Mesodermal cell (in vitro differentiated cells): ENCODE results near the gene DEXI.
"Not testable (repeated sequence)": the region's sequence is repeated elsewhere in the genome, so short reads cannot be mapped to it uniquely, and the experiment has no call there.

Source experiments
- H3K27ac ChIP-seq: 2 replicates; pipeline ENCODE4 v1.7.0; 2013; ENCODE audit warnings: mild to moderate bottlenecking, low read depth, low read length, moderate library complexity; ENCODE audit not compliant: severe bottlenecking
- H3K36me3 ChIP-seq: 2 replicates; pipeline ENCODE4 v1.7.1; 2013; ENCODE audit warnings: mild to moderate bottlenecking, low read length, moderate library complexity; ENCODE audit not compliant: control insufficient read depth, insufficient read depth
- H3K4me1 ChIP-seq: one replicate; pipeline ENCODE4 v1.7.1; 2013; ENCODE audit warnings: mild to moderate bottlenecking, low read length; ENCODE audit not compliant: insufficient read depth, control insufficient read depth, poor library complexity, severe bottlenecking
- H3K4me3 ChIP-seq: 2 replicates; pipeline ENCODE4 v1.7.0; 2013; ENCODE audit warnings: low read length, control low read depth, mild to moderate bottlenecking; ENCODE audit not compliant: insufficient read depth, poor library complexity, severe bottlenecking; ENCODE audit errors: extremely low read depth
- H3K9me3 ChIP-seq: 2 replicates; pipeline ENCODE4 v1.7.1; 2013; ENCODE audit warnings: mild to moderate bottlenecking, low read length, moderate library complexity; ENCODE audit not compliant: control insufficient read depth
- WGBS, 2 experiments: methylation state at CpG; one replicate each; pipeline ENCODE4 v1.1.5; 2013; ENCODE audit warnings: missing lambda C conversion rate in 2 of 2; ENCODE audit not compliant: insufficient coverage in 2 of 2; 5-methylcytosine and 5-hydroxymethylcytosine counted together

DEXI gene

DNA sequence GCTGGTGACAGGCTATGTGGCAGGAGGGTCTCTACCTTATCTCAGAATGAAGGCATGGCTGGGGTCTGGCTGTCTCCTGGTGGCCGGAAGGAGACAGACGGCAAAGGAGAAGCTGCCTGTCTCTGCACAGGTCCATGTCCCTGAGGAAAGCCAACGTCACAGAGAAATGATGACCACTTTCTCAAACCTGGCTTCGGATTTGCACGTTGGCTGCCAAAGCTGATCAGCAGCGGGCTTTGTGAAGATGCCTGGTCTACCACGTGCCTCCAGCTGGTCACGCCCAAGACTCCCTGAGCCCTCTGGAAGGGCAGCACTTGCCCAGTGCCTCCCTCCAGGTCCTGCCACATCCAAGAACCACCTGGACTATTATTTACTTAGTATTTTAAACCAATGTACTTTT, 8.4 kb downstream of the DEXI start:
- no peak overlapping the region for H3K4me3 ChIP-seq
- H3K36me3 ChIP-seq, result peaks cover 37% of the 10 kb centered on the region
- WGBS, 2 experiments, result 93 to 99% methylated on average over 8 of the region's 8 CpGs
- H3K4me1 ChIP-seq, result peaks cover 3% of the 10 kb centered on the region
- no peaks in the 10 kb centered on the region for H3K9me3 ChIP-seq
- no peak overlapping the region for H3K27ac ChIP-seq

DNA sequence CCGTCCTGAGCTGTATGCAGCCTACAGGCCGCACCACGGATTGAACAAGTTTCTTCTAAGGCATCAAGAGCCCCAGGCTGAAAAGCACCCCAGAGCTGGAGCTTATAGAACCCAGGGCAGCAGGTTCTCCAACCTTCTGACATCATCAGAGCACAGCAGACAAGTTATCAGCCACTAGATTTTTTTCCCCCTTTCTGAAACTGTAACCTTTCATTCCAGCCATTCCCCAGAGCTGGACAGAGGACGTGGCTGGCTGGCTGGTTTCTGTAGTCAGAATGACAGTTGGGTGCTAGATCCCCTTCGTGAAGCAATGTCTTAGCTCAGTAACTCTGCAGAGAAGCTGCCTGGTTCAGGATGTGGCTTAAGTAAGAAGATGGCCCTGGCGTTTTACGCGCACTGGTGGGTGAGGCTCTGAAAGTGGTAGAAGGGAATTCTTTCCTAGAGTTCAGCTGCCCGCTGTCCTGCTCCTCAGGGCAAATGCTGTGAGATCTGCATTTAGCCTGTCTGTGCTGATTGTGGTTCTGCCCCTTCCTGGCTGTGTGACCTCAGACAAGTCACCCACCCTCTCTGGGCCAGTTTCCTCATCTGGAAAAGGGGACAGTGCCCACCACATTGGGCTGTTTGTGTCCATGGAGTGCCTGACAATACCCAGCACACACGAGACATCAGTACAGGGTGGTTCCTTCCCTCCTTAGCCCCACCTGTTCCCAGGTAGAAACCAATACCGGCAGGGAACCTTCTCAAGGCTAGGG, 9.1 kb downstream of the DEXI start:
- no peak overlapping the region for H3K27ac ChIP-seq
- H3K4me1 ChIP-seq, result no peaks in the 10 kb centered on the region
- no peak overlapping the region for H3K4me3 ChIP-seq
- 94 to 95% methylated on average over 9 to 11 of the region's 11 CpGs for WGBS, 2 experiments
- peaks cover 39% of the 10 kb centered on the region for H3K36me3 ChIP-seq
- H3K9me3 ChIP-seq, result no peaks in the 10 kb centered on the region

DNA sequence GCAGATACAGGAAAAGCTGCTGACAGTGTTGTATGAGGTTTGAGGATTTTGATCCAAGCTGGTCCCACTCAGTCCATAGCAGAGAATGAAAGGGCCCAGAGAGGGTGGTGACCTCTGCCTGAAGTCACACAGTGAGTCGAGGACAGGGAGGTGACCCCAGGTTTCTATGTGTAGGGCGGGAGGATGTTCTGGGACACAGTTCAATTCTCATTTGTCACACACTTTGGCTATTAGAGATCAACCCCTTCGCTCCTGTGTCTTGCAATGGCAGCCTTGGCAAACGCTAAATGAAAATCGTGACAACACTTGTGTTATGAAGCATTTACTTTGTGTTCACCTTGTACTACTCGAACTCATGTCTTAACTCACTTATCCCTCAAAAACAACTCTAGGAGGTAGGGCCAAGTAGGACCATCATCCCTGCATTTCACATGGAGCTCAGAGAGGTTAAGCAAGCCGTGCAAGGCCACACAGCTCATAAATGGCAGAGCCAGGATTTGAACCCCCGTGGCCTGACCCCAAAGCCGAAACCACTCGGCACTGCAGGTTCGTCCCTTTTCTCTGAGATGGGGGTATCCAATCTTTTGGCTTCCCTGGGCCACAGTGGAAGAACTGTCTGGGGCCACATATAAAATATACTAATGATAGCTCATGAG, 10.2 kb downstream of the DEXI start:
- Histone ChIP-seq H3K36me3 (peaks cover 49% of the 10 kb centered on the region), H3K27ac (no peak overlapping the region), H3K4me3 (no peak overlapping the region), H3K4me1 (no peaks in the 10 kb centered on the region), H3K9me3 (no peaks in the 10 kb centered on the region)
- 86 to 93% methylated on average over 3 to 10 of the region's 11 CpGs for WGBS, 2 experiments

DNA sequence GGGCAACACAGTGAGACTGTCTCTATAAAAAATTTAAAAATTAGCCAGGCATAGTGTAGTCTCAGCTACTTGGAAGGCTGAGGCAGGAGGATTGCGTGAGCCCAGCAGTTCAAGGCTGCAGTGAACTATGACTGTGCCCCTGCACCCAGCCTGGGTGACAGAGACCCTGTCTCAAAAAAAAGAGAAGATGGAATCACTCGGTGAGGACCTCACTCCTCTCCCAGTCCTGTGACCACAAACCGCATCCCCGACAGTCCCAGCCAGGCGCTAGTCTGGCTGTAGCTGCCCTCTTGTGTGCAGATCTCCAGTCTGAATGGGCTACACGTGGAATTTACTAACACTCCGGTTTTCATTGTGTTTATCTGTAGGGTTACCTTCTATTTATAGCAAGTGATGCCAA, 11.1 kb downstream of the DEXI start:
- H3K36me3 ChIP-seq, result peaks cover 48% of the 10 kb centered on the region
- H3K27ac ChIP-seq, result no peak overlapping the region

DNA sequence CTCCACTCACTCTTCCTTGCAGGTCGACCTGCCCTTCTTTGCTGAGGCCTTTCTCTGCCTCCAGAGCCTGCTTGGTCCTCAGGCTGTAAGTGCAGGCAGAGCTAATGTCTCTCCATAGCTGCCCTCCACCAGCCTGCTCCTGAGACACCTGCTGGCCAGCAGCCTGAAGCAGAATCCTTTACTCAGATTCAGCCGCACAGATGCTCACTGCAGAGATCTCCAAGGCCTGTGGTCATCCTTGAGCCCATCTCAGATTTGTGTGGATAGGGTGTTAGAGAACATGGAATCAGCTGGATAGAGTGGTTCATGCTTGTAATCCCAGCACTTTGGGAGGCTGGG, 11.5 kb downstream of the DEXI start:
- Histone ChIP-seq H3K4me1 (no peaks in the 10 kb centered on the region), H3K27ac (no peak overlapping the region), H3K36me3 (peaks cover 52% of the 10 kb centered on the region), H3K9me3 (no peaks in the 10 kb centered on the region), H3K4me3 (no peak overlapping the region)
- 91 to 94% methylated on average over 1 to 2 of the region's 2 CpGs for WGBS, 2 experiments

More for the DNA sequence above, 11.1 kb downstream of the DEXI start:
- WGBS, 2 experiments, result 86 to 100% methylated on average over 2 to 5 of the region's 7 CpGs
- Histone ChIP-seq H3K4me3 (no peak overlapping the region), H3K9me3 (no peaks in the 10 kb centered on the region), H3K4me1 (no peaks in the 10 kb centered on the region)

DNA sequence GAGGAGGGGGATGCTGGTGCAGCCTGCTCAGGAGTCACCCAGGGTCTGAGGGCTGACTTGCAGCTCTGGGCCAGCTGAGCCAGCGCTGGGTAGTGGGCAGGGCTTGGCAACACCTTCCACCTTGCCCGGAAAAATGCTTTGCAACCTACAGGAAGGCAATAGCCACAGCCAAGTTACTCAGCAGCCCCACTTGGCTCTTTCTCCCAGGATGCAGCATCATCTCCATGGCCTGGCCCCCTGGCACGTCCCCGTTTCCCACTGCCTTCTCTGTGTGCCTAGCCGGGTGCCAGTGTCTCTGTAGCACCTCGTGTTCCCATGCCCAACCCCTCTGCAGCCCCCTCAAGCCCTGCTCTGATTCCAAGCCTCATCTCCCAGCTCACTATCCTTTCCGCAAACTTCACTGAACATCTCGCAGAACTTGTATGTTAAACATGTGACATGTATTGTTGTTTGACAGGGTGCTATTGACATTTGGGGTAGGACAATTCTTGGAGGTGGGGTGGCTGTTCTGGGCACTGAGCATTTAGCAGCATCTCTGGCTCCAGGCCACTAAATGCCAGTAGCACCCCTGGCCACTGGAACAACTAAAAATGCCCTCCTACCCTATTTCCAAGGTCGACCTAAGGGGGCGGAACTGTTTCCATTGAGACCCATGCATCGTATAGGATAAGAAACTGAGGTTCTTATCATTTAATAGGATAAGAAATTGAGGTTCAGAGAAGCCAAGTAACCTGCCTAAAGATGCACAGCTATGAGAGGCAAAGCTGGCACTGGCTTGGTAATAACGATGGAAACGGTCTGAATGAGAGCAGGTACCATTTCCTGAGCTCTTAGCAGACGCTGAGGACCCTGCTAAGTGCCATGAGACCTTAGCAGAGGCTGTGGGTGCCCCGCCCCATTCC, 12.2 kb downstream of the DEXI start:
- H3K36me3 ChIP-seq, result peaks cover 58% of the 10 kb centered on the region
- H3K9me3 ChIP-seq, result no peaks in the 10 kb centered on the region
- H3K4me1 ChIP-seq, result no peaks in the 10 kb centered on the region
- WGBS, 2 experiments, result 90 to 96% methylated on average over 11 to 14 of the region's 15 CpGs
- H3K4me3 ChIP-seq, result no peak overlapping the region
- H3K27ac ChIP-seq, result no peak overlapping the region

DNA sequence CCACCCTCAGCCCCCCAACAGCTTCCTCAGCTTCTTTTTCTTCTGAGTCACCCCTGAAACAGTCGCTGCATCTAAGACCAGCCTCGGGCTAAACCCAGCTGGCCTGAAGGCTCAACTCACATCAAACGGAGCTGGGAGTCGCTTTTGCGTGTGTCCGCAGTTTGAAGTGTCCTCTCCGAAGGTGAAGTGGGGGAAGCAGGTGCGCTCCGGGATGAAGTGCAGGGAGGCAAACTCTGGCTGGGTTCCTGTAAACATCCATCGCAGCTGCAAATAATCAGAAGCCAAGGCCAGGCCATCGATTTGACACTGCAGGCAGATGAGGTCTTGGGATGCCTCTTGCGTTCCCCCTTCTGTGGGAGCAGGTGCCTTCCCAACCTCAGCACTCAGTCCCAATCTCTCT, 13.2 kb downstream of the DEXI start:
- H3K27ac ChIP-seq, H3K9me3 ChIP-seq, H3K4me3 ChIP-seq, H3K4me1 ChIP-seq: not testable (repeated sequence)
- H3K36me3 ChIP-seq, result peaks cover 59% of the 10 kb centered on the region
- 94 to 95% methylated on average over 10 to 12 of the region's 12 CpGs for WGBS, 2 experiments

DNA sequence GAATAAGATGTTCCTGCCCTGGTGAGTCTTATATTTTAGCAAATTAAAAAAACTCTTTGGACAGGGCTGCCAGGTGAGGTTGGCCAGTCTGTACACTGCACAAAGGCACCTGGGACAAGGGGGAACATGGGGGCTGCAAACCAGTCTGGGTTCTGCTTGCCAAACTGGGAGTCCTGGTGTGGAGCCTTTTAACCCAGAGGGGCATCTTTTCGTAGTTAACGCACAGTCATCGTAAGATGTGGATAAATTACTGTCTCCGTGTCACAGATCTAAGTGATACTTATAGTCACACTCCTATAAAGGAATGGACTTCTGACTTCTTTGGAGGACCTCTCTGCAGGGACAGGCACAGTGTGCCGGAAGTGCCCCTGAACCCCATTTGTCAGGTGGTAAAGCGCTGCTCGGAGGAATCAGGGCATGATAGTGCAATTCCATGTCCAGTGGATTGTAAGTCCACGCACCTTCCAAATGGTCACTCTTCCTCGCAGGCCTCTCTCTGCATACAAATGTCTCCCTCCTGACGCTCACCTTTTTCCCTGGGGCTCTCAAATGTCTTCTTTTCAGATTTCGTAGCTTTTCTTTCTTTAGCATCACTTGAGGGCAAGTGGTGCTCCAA, 14.7 kb downstream of the DEXI start:
- no peak overlapping the region for H3K27ac ChIP-seq
- H3K4me3 ChIP-seq, result no peak overlapping the region
- H3K4me1 ChIP-seq, result no peaks in the 10 kb centered on the region
- H3K9me3 ChIP-seq, result no peaks in the 10 kb centered on the region
- H3K36me3 ChIP-seq, result peaks cover 46% of the 10 kb centered on the region
- WGBS, 2 experiments, result 96 to 98% methylated on average over 10 to 11 of the region's 11 CpGs

DNA sequence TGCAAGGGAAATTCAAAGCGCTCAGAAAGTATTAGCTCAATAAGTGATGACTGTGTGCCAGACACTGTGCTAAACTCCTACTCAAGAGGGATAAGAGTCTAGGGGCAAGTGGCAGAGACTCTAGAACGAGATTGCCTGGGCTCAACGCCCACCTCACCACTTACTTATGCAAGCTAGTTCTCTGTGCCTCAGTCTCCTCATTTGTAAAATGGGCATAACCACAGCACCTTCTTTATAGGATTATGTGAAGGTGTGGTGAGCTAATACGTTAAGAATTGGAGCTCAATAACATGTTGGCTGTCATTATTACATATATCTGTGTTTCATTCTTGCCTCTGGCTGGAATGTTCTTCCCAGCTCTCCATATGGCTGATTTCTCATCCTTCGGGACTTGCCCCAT, 15.4 kb downstream of the DEXI start:
- no peak overlapping the region for H3K27ac ChIP-seq
- peaks cover 38% of the 10 kb centered on the region for H3K36me3 ChIP-seq
- no peak overlapping the region for H3K4me3 ChIP-seq
- 100% methylated on average over 2 of the region's 5 CpGs for WGBS, 2 experiments
- H3K9me3 ChIP-seq, result no peaks in the 10 kb centered on the region
- H3K4me1 ChIP-seq, result no peaks in the 10 kb centered on the region

DNA sequence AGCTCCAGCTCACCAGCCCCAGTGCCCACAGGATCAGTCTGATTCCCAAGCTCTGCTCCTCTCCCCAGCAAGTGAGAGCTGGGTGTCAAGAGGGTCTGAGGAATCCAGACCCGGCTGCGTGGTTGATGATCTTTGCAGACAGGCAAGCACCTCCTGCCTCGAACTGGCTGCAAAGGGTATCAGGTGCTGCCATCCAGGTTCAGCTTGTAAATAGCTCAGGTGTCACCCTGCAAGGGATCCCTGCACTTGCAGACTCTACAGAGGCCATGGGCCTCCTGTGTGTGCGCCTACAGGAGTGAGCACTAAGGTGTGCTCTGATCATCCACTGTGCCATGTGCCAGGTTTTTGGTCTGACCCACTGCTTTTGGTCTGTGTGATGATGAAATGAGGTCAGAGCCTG, 16.2 kb downstream of the DEXI start:
- Histone ChIP-seq H3K36me3 (peaks cover 36% of the 10 kb centered on the region), H3K4me3 (no peak overlapping the region), H3K27ac (no peak overlapping the region), H3K9me3 (no peaks in the 10 kb centered on the region), H3K4me1 (no peaks in the 10 kb centered on the region)
- WGBS, 2 experiments, result 67 to 71% methylated on average over 4 of the region's 4 CpGs
